ENCODE measurements around the gene PRPF4. TPM values are rescaled to one million over a fixed set of nuclear protein-coding genes. Genes with fewer than 3 reads are reported as not detected.
A peak's percentile ranks its signal among the peaks of the same experiment; 100 is the strongest.

PRPF4 gene
- total RNA-seq, 4 donors from 2014 or later = 13.4 to 20.5 (median 16.5) TPM

GRCh38 chr9:113309204-113309813, 33.9 kb downstream of the PRPF4 start:
- Histone ChIP-seq H3K36me3 (no peaks in the 10 kb centered on the region), H3K4me3 (no peak overlapping the region), H3K27ac (no peak overlapping the region), H3K27me3 (peaks cover 29% of the 10 kb centered on the region), H3K9me3 (no peaks in the 10 kb centered on the region), H3K4me1 (no peaks in the 10 kb centered on the region)
- TF ChIP-seq POLR2A (IDR thresholded peaks at IDR 0.05) (no peak), CTCF (IDR thresholded peaks at IDR 0.05) (peak; percentile 42 to 66 (median 52)), EP300 (IDR thresholded peaks at IDR 0.05) (no peak), POLR2AphosphoS5 (IDR thresholded peaks at IDR 0.05) (no peak)
- ATAC-seq = no peak
- 0 to 4% methylated on average over 2 of the region's 2 CpGs for WGBS, 2 donors (ENCODE audit: low coverage in 1 of 2)

- Histone ChIP-seq H3K4me3 (no peak overlapping the region), H3K9me3 (no peaks in the 10 kb centered on the region), H3K4me1 (no peaks in the 10 kb centered on the region), H3K36me3 (no peaks in the 10 kb centered on the region), H3K27me3 (peaks cover 17% of the 10 kb centered on the region), H3K27ac (no peak overlapping the region)
- WGBS, 2 donors (ENCODE audit: low coverage in 1 of 2) = 25 to 36% methylated on average over 3 of the region's 3 CpGs
- TF ChIP-seq POLR2AphosphoS5 (IDR thresholded peaks at IDR 0.05) (no peak), CTCF (IDR thresholded peaks at IDR 0.05) (no peak), POLR2A (IDR thresholded peaks at IDR 0.05) (no peak), EP300 (IDR thresholded peaks at IDR 0.05) (no peak)
- ATAC-seq = no peak
Measured at GRCh38 chr9:113310538-113310937, 35.1 kb downstream of the PRPF4 start.

GRCh38 chr9:113311961-113312360, 36.5 kb downstream of the PRPF4 start:
- H3K27ac ChIP-seq = no peak overlapping the region
- H3K27me3 ChIP-seq = peaks cover 7% of the 10 kb centered on the region
- peaks cover 0 to 9% of the 10 kb centered on the region in 2 donors for H3K36me3 ChIP-seq
- no peaks in the 10 kb centered on the region for H3K9me3 ChIP-seq
- no peak for ATAC-seq
- H3K4me3 ChIP-seq = no peak overlapping the region
- TF ChIP-seq EP300 (IDR thresholded peaks at IDR 0.05) (no peak), POLR2A (IDR thresholded peaks at IDR 0.05) (no peak), POLR2AphosphoS5 (IDR thresholded peaks at IDR 0.05) (no peak), CTCF (IDR thresholded peaks at IDR 0.05) (no peak)
- WGBS, 2 donors (ENCODE audit: low coverage in 1 of 2) = 81 to 100% methylated on average over 1 to 3 of the region's 3 CpGs
- no peaks in the 10 kb centered on the region for H3K4me1 ChIP-seq

- no peak for ATAC-seq
- peaks cover 0 to 21% of the 10 kb centered on the region in 2 donors for H3K36me3 ChIP-seq
- TF ChIP-seq EP300 (IDR thresholded peaks at IDR 0.05) (no peak), CTCF (IDR thresholded peaks at IDR 0.05) (no peak), POLR2A (IDR thresholded peaks at IDR 0.05) (no peak), POLR2AphosphoS5 (IDR thresholded peaks at IDR 0.05) (no peak)
- H3K27me3 ChIP-seq = no peaks in the 10 kb centered on the region
- H3K4me3 ChIP-seq = no peak overlapping the region
- H3K4me1 ChIP-seq = no peaks in the 10 kb centered on the region
- H3K9me3 ChIP-seq = no peaks in the 10 kb centered on the region
- 47 to 63% methylated on average over 2 to 4 of the region's 5 CpGs for WGBS, 2 donors (ENCODE audit: low coverage in 1 of 2)
- H3K27ac ChIP-seq = no peak overlapping the region
Measured at GRCh38 chr9:113313261-113313660, 37.8 kb downstream of the PRPF4 start.

GRCh38 chr9:113315231-113315630, 39.8 kb downstream of the PRPF4 start:
- peaks cover 0 to 41% of the 10 kb centered on the region in 2 donors for H3K36me3 ChIP-seq
- TF ChIP-seq POLR2A (IDR thresholded peaks at IDR 0.05) (no peak), POLR2AphosphoS5 (IDR thresholded peaks at IDR 0.05) (no peak), EP300 (IDR thresholded peaks at IDR 0.05) (no peak), CTCF (IDR thresholded peaks at IDR 0.05) (no peak)
- H3K4me3 ChIP-seq = no peak overlapping the region
- no peaks in the 10 kb centered on the region for H3K9me3 ChIP-seq
- no peaks in the 10 kb centered on the region for H3K4me1 ChIP-seq
- H3K27ac ChIP-seq = no peak overlapping the region
- no peaks in the 10 kb centered on the region for H3K27me3 ChIP-seq
- ATAC-seq = no peak

All from gastroesophageal sphincter (tissue), 4 donors.